ENCODE measurements around the gene ACP3. TPM values are rescaled to one million over a fixed set of nuclear protein-coding genes. Genes with fewer than 3 reads are reported as not detected.

The ACP3 gene
- total RNA-seq, 1 donor, result 0.63 TPM

DNA sequence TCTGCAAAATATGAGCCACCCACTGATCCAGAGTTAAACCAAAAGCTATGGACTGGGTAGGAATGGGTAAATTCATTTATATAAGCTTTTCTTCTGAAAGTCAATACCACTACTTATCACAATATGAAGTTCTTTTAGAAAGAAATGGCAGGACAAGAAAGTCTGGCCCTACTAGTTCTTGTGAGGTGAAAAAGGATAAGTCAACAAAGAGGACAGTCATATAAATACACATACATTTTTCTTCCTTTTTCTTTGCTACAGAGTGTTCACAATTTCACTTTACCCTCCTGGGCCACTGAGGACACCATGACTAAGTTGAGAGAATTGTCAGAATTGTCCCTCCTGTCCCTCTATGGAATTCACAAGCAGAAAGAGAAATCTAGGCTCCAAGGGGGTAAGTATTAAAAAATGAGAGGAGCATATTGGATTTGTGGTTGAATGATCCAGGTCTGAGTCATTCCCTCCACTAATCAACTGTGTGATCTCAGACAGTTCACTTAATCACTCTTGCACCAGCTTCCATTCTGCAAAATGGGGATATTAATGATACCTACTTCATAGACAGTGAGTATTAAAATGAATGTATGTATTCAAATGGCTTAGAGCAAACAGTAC, 27.6 kb downstream of the ACP3 start:
- TF ChIP-seq, protein P1, sequence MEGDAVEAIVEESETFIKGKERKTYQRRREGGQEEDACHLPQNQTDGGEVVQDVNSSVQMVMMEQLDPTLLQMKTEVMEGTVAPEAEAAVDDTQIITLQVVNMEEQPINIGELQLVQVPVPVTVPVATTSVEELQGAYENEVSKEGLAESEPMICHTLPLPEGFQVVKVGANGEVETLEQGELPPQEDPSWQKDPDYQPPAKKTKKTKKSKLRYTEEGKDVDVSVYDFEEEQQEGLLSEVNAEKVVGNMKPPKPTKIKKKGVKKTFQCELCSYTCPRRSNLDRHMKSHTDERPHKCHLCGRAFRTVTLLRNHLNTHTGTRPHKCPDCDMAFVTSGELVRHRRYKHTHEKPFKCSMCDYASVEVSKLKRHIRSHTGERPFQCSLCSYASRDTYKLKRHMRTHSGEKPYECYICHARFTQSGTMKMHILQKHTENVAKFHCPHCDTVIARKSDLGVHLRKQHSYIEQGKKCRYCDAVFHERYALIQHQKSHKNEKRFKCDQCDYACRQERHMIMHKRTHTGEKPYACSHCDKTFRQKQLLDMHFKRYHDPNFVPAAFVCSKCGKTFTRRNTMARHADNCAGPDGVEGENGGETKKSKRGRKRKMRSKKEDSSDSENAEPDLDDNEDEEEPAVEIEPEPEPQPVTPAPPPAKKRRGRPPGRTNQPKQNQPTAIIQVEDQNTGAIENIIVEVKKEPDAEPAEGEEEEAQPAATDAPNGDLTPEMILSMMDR (IDR thresholded peaks at IDR 0.05; ENCODE audit: insufficient read depth, low read length), result no peak
- H3K4me3 ChIP-seq (ENCODE audit: low read depth, low read length), result no peak overlapping the region
- DNase-seq (ENCODE audit: low read depth), result peak; percentile 37

DNA sequence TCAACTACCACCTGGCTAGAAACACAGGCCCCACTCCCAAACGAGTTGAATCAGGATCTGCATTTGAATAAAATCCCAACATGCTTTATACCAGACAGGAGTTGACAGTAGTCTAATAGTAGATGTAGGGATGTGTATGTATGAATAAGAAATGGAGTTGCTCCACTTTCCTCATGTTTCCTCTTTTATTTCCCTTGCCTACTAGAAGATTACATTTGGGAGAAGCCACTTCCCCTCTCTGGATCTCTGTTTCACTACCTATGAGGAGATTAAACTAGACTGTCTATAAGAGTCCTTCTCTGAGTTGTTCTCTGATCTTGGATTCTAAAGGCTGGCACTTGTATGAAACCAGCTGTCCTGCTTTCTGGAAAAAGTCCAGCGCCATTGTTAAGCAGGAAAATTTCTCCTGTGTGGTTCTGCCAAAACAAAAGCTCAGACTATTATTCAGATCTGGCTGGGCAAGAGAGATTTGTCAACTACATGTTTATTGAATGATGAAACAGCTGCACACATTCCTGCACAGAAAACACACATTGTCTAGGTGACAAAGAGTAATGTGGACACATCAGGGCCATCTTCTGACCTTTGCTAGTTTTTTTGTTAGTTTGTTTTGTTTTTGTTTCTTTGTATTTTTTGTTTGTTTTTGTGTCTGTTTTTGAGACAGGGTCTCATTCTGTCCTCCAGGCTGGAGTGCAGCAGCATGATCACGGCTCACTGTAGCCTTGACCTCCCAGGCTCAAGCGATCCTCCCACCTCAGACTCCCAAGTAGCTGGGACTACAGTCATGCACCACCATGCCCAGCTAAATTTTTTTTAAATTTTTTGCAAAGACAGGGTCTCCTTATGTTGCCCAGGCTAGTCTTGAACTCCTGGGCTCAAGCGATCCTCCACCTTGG, 29.9 kb downstream of the ACP3 start:
- H3K4me3 ChIP-seq (ENCODE audit: low read depth, low read length), result no peak overlapping the region
- DNase-seq (ENCODE audit: low read depth), result peak; percentile 85
- TF ChIP-seq, protein P1 (IDR thresholded peaks at IDR 0.05; ENCODE audit: insufficient read depth, low read length), result no peak

DNA sequence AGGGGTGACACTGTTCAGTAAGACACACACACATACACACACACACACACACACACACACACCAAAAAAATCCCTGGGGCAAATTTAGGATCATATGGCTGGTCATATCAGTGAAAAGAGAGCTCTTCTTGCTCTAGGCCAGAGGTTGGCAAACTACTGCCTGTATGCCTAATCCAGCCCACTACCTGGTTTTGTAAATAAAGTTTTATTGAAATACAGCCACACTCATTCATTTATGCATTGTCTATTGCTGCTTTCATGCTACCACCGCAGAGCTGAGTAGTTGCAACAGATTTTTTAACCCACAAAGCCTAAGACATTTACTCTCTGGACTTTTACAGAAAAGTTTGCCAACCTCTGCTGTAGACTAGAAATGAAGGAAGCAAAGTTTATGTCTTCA, 30.6 kb downstream of the ACP3 start:
- TF ChIP-seq, protein P1 (IDR thresholded peaks at IDR 0.05; ENCODE audit: insufficient read depth, low read length), result no peak
- DNase-seq (ENCODE audit: low read depth), result no peak
- no peak overlapping the region for H3K4me3 ChIP-seq (ENCODE audit: low read depth, low read length)

DNA sequence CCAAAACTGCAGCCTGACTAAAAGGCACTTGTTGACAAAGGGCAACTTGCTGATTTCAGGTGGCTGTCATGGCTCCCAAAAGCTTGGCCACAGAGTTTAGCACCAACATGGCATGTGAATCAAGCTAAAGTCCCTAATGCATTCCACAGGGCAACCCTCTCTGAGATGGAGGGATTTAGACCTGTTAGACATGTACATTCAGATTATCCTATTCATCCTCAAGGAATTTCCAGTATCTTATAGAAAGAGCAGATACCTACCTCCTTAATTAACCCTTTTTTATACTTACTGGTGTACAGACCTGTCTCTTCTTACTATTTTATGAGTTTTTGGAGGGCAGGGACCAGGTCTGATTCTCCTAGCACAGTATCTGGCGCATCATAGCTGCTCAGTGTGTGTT, 31.3 kb downstream of the ACP3 start:
- H3K4me3 ChIP-seq (ENCODE audit: low read depth, low read length), result no peak overlapping the region
- TF ChIP-seq, protein P1 (IDR thresholded peaks at IDR 0.05; ENCODE audit: insufficient read depth, low read length), result no peak
- DNase-seq (ENCODE audit: low read depth), result no peak

DNA sequence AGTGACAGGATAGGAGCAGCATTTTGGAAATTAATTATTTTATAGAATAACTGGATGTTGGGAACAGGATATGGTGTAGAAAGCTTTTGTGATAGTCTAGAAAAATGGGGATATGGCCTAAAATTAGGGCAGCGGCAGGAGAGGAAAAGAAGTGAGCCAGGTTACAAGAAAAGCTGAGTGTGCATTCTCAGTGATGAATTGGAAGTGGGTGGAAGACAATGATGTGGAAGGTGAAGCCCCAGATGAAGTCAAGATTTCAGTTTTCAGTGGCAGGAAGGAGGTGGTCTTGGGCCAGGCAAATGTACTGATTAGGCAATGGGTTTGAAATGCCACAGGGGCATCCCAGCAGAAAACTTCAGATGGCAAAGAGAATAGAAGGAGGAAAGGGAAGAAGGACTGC, 33.6 kb downstream of the ACP3 start:
- no peak for DNase-seq (ENCODE audit: low read depth)
- no peak overlapping the region for H3K4me3 ChIP-seq (ENCODE audit: low read depth, low read length)
- TF ChIP-seq, protein P1 (IDR thresholded peaks at IDR 0.05; ENCODE audit: insufficient read depth, low read length), result no peak

DNA sequence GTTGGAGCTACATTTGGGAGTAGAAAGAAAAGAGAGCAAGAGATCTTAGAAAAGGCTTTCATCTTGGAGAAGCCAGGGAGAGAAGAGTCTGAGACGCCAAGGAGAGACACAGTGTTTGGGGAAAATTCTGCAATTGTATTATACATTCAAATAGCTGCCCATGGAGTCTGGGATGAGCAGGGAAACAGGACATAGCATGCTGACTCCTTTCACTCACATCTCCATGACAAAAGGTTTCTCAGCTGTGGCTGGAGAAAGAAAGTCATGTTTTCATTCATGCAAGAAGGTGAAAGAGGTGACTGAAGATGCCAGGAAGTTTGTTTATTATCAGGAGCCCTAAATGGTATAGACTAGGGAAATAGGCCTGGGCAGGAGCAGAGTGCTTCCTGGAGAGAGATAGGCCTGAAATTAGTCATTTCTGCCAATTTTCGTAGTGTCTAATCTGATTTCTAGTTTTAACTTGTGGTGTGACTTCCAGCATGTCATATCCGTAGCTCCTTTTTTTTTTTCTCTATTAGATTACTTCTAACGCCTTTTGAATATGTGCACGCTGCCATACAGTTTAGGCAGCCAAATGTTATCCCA, 34.1 kb downstream of the ACP3 start:
- H3K4me3 ChIP-seq (ENCODE audit: low read depth, low read length), result no peak overlapping the region
- TF ChIP-seq, protein P1 (IDR thresholded peaks at IDR 0.05; ENCODE audit: insufficient read depth, low read length), result no peak
- no peak for DNase-seq (ENCODE audit: low read depth)

Measured in fibroblast of the aortic adventitia (primary cell).